Activated CD4-positive, alpha-beta T cell treated with anti-CD3 and anti-CD28 coated beads, Interleukin-10, Interleukin-2, amounts not matched to agents 100 ng/mL and 50 ng/mL, durations not matched to agents 16 hours and 8 hours (primary cell): ENCODE results near the gene ARHGEF17.

Source experiments
- DNase-seq: peaks from one replicate; pipeline ENCODE4 v3.0.0-alpha.2; 2020

The ARHGEF17 gene

DNA sequence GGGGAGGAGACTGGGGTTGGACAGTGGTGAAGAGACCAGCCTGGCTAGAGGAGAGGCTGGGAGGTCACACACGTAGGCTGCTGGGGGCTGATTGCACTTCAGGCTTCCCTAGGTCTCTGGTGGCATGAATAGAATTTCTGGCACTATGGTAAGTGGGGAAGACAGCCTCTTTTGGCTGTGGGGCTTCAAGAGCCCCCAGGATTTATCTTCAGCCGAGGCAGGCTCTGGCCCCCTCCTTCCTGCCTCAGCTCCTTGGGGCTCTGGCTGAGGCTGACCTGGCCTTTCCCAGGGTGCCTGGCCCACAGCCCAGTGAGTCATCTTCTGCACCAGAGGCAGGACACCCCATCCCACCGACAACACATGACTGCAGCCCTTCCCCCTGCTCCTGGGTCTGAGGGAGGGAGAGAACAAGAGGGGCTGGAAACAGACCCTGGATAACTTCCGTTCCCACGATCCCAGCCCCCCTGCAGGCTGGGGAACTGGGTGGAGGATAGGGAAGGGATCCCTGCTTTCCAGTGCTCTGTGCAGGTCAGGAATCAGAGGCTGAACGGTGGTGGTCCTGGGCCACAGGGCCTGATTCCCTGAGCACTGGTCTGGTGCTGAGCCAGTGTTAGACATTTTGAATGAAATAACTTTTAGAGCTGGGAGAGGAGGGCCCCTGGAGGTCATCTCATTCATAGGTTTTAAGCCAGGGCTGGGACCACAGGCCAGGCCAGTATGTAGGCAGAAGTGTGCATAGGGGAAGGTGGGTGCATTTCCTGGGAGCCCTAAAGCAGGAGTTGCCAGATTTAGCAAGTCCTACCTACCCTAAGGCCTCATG, 26.5 kb downstream of the ARHGEF17 start:
- no peak for DNase-seq

DNA sequence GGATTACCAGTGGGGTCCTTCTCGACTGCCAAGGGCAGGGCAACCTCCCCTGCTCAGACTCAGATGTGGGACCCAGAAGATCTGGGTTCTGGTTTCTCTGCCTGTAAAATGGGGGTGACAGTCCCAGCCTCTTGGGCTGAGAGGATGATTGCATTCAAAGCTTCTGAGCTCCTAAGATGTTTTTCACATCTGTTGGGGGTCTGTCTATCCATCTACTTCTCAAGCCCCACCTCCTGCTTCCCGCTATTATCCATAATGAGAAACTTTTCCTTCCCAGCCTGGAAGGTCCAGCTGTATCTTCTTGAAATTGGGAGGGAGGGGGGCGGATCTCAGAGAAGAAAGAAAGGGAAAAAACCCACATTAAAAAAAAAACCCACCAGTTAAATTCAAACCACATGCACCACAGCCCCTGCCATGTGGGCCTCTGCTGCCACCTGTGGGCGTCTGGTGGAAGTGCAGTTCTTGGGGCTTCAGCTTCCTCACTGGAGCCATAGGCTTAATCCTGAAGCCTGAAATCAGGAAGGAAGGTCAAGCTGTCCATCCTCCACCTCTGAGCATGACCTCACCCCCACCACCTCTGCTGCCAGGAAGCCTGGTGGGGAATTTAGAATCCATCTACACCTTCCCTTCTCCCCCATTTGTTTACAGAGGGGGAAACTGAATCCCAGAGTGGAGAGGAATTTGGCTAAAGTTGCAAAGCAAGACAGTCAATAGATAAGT, 27.3 kb downstream of the ARHGEF17 start:
- DNase-seq = peak; percentile 80

DNA sequence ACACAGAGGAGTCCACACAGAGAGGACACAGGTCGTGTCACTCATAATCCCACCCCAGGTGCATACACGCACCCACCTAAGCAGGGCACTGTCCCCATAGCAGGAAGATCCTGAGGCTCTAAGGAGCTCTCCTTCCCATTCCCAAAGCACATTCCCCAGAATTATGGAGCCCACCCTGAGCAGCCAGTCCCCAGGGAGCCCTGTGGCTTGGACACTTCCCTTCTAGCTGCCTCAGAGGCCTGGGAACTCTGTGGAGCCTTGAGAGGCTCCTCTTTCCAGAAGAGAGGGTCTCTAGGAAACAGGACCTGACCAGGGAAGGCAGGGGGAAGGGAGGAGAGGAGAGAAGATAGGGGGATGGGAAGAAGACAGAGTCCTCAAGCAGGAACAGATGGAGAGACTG, 29.8 kb downstream of the ARHGEF17 start:
- DNase-seq = no peak

DNA sequence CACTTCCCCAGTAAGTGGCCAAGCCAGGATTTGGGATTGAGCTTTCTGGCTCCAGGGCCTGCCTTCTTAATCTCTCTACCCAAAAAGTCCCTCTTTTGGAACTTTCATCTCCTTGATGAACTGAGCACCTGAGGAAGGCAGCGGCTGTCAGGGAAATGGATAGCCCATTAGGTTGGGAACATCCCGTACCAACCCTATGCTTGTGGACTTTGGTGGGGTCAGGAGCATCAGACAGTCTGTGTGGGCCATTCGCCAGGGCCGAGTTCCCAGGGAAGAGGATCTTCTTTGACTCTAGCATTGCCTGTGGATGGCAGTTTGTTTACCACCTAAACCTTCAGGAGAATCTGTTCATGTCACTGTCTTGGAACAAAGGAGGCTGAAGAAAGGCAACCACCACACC, 30.2 kb downstream of the ARHGEF17 start:
- DNase-seq = no peak

DNA sequence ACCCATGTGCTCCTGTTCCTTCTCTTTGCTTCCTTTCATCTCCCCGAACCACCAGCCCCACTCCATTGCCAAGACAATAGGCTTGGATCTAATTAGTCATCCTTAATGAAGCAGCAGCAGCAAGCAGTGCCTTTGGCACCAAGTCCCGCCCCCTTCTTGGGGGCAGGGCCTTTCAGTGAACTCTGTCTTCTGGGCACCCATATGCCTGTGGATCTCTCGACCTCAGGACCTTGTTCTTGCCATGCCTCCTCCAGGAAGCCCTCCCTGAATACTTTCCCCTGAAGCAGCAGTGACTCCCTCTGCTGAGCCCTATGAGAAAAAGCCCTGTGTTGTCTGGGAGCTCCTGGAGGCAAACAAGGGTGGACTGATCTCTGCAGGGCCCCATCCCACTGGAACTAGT, 32.1 kb downstream of the ARHGEF17 start:
- DNase-seq = no peak

DNA sequence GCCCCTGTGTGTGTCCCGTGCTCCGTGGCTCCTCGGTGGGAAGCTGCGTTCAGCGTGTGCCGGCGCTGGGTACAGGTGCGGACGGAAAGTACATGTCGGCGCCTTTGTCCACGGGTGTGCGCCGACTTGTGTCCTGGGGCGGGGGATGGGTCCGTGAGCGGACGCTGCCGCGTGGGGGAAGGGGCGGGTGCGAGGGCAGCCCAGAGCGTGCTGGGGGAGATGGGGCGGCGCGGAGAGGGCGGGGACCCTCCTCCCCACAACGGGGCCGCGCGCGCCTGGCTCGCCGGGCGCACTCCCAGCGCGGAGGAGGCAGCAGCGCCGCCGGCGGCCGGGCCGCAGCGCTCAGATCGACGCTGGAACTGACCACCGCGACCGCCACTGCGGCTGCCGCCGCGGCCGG, 34.6 kb downstream of the ARHGEF17 start:
- DNase-seq = no peak

DNA sequence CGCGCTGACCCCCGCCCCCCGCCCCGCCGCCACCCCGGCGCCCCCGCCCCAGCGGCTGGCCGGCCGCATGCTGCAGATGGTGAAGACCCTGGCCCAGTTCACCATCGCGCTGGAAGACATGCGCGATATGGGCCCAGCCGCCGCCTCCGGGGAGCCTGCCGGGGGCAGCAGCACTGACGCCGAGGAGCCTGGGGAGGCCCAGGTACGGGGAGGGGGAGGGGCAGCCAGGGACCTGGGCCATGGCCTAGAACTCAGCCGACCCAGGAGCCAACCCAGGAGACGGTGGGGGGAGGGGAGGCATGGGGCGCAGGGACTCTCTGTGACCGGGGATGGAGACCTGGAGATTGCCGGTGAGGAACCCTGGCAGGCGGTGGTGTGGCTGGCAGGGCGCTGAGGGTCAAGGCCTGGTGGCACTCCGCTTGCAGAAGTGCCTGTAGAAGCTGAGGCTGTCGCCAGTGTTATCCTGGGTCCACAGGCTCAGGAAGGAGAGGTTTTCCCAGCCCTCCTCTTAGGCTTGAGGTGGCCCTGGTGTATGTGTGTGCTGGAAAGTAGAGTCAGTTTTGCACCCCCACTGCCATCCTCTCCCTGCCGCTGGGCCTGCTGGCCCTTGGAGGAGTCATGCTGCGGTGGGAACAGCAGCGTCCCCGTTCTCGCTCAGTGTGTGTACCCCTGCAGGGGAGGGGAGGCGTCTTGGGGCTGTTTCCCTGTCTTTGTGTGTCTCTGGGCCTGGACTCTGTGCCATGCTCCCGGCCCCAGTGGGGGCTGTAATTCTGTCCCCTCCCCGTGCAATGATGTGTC, 35.2 kb downstream of the ARHGEF17 start:
- DNase-seq = no peak

DNA sequence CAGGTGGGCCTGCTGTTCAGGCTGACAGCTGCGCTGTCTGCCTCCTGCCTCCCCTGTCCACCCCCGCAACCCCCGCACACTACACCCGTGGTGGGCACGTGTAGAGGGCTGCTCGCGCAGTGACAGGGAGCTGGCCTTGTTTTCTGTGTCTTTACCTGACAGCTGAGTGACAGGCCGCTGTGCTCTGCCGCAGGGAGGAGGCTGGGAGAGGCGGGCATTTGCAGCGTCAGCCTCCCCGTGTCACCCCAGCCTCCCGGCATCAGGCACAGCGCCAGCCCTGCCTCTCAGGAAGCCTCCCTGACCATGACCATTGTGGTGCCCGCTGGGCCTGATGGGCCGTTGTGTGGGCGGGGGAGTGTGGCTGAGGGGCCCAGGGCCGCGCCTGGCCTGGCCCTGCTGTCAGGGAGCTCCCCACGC, 36.1 kb downstream of the ARHGEF17 start:
- no peak for DNase-seq

DNA sequence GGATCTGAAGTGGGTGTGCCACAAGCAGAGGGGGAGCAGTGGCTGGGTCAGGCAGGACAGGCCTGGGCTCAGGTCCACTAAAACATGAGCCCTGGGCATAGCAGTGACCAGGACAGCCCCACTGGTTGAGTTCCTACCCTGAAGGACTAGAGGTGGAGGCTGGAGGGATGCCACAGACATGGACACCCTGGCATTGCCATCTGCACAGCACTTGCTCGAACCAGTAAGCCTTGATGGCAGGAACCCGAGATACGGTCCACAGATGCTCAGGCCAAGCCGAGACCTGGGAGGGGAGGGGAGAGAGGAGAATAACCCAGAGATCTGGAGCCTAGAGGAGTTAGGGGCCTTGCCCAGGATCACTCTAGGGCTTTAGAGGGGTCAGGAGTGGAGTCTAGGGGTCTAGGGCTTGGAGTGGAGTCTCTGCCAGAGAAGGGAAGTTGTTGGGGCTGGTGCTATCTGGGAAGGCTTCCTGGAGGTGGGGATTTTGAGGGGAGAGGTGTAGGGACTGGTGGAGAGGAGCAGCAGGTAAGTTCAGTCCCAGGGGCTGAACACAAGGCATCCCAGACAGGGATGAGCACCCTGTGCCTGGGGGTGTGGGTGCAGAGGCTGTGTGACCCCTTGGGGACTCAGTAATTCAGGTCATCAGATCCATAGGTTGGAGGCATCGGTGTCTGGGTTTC, 37.5 kb downstream of the ARHGEF17 start:
- no peak for DNase-seq

DNA sequence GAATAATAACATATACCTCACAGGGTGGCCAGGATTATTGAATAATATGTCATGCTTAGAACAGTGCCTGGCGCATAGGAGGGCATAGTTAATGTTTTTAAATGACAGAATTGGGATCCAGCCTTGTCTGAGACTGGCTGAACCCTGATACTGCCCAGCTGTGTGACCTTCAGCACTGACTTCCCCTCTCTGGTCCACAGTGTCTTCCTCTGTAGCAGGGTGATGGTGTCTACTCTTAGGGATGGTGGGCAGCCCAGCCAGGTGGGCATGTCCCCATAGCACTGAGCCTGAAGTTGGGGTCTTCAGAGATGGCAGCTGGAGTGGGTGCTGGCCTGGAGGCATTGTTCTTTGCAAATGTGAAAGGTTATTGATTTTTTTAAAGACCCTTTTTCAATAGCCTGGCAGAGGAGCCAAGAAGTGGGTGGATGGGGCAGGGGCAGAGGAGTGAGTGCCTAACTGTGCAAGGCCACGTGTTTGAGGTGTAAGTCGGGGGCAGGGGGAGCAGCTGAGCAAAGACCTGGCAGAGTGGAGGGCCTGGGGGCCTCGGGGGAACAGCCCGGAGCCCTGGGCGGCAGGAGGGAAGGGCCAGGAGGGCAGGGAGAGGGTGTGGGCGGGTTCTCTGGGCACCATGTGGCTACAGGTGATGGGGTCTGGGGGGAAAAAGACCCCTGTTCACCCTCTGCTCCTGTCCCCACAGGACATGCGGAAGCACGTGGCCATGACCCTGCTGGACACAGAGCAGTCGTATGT, 38.3 kb downstream of the ARHGEF17 start:
- no peak for DNase-seq

DNA sequence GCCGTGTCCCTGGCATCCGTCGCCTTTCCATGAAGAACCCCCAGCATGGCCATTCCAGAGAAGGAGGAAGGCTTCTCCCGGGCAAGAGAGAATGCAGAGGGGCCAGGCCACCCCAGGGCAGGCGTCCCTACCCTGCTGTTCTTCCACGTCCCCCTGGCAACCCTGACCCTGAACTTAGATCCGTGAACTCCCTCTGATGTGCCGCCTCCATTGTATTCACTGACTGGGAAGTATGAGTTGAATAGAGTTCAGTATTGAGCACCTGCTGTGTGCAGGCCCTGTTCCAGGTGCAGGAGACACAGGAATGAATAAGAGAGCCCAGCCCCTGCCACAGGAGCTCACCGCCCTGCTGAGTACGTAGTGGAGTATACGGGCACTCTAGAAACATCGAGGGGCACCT, 39.0 kb downstream of the ARHGEF17 start:
- no peak for DNase-seq

DNA sequence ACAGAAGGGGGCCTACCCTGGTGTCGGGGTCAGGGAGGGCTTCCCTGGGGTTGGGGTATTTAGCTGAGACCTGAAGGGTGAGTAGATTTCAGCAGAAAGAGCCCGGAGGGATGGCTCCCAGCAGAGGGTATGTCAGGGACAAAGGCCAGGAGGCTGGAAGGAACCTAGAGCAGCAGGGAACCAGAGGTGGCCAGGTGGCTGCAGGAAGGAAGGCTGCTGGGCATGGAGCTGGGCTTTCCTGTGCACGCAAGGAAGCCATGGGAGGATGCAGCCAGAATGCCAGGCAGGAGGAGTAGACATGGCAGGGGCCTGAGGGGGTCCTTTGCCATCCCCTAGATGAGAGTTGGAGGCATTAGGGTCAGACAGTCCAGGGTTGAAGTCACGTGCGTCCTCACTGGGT, 40.8 kb downstream of the ARHGEF17 start:
- no peak for DNase-seq

DNA sequence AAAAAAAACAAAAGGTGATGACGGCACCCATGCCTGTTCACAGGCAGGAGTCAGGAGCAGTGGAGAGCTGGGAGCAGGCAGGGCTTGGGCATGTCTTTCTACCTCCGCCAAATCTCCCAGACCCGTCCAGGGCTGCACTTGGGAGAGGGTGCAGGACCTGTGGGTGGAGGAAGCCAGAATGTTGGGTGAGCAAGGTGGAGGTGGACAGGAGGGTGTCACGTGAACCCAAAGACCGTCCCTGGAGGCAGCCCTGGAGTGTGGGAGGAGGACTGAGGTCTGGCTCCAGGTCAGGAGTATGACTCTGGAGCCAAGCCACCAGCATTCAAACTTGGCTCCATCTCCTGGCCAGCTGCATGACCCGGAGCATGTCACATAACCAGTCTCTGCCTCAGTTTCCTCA, 41.6 kb downstream of the ARHGEF17 start:
- no peak for DNase-seq

DNA sequence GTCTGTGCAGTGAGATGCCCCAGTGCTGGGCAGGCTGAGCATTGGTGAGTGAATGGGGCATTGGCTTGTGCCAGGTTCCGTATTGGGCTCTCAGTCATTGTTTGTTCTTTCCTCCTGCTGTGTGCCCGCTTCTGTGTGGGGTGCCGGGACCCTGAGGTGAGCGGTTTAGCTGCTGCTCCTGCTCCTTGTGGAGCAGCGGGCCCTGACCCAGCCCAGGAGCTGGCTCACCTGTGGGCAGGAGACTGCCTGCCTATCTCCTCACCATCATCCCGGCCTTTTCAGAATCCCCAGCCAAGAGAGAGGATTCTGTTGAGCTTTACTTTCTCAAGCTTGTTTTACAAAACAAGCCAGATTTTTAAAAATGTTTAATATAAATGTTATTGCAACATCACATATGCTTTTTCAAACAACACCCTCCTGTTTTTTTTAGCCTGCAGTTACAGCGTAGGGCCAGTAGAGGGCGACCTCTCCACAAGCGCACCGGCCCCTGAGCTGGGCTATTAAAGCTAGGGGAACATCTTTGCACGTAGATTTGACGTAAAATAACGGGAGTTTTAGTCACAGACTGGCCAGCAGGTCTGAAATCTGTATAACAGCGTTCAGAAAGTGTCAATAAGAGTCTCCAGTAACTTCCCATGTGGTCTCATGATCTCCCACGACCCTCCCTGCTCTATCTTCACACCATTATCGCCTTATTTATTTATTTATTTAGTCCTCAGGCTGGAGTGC, 43.0 kb downstream of the ARHGEF17 start:
- DNase-seq = peak; percentile 60

DNA sequence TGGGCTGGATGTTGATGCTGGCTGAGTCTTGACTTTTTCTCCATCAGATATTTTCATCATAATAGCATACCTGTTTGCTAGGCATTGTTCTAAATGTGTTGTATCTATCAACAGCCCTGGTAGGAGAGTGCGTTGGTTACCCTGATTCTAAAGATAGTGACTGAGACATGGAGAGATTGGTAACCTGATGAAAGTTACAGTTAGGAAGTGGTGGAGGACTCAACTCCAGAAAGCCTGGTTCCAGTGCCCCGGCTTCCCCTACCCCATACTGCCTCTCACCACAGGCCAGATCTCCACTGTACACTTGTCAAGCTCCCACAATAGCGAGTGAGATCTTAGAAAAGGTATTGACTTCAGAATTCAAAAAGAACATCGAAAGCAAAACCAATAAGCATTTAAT, 45.3 kb downstream of the ARHGEF17 start:
- DNase-seq = peak; percentile 63

DNA sequence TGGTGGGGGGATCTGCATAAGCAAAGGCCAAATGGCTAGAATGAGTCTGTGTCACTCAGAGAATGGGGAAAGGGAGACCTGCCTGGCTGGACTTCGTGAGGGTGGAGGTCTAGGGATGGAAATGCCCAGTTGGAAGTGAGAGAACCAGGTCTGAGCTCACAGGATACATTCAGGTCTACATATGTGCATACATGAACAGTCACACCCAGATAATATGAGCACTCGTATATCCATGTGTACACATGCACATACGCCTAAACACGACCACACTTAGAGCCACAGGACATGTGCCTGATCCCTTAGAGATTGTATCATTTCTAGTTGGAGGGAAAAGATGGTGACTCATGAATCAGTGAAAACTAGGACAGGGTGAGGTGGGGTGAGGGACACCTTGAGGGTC, 47.0 kb downstream of the ARHGEF17 start:
- DNase-seq = no peak

DNA sequence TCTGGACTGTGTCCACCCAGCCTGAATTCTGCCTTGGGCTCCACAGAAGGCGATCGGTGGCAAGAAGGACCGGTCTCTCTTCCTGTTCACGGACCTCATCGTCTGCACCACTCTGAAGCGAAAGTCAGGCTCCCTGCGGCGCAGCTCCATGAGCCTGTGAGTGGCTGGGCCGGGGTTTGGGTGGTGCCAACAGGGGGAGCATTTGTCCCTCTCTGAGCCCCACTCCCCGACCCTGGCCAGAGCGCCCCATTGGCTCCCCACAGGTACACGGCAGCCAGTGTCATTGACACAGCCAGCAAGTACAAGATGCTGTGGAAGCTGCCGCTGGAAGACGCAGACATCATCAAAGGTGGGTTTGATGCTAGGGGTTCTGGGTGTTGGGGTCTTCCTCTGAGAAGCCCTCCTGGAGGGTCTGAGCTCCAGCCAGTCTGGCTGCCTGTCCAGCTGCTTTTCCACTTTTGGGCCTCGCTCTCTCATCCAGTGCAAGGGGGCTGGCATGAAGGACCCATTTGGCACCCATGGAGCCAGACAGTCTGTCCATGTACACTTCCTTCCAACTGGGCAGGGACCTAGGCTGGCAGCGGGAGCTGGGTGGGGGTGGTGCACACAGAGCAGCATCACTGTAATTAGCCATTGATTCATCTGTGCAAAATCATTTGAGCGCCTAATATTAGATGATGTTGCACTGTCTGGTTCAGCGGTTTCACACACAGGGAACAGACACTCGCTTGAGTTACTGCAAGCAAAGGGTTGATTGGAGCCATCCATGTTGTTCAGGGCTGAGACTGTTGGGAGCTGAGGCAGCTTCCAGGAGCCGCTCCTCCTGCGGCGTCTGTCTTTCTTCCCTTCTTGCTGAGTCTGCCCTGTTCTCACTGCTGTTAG, 49.1 kb downstream of the ARHGEF17 start:
- no peak for DNase-seq

DNA sequence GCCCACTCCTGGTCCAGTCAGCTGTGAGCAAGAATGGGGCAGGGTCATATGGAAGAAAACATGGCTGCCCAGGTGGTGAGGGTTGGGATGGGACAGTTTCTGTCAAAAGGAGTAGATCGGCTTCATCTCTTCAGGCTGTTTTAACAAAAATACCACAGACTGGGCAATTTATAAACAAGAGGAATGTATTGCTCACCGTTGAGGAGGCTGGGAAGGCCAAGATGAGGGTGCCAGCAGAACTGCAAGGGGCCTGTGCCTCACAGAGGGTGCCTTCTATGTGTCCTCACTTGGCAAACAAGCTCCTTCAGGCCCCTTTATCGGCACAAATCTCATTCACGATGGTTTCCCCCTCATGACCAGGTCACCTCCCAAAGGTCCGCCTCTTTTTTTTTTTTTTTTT, 50.0 kb downstream of the ARHGEF17 start:
- no peak for DNase-seq

DNA sequence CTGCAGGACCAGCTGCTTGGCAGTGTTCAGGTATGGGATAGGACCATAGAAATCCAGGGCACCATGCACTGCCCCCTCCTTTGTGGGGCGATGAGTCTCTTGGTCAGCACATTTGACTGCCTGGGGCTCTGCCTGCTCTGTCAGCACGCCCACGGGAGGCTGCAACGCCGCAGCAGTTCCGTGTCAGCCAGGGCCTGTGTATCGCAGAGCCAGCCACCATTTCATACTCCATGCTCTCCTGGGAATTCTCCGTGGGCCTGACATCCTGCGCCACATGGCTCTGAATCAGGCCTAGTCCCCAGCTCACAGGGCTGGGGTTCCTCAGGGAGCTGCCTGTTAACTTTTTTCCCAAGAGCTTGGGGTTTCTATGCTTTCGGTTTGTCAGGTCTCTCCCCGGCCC, 51.3 kb downstream of the ARHGEF17 start:
- no peak for DNase-seq

DNA sequence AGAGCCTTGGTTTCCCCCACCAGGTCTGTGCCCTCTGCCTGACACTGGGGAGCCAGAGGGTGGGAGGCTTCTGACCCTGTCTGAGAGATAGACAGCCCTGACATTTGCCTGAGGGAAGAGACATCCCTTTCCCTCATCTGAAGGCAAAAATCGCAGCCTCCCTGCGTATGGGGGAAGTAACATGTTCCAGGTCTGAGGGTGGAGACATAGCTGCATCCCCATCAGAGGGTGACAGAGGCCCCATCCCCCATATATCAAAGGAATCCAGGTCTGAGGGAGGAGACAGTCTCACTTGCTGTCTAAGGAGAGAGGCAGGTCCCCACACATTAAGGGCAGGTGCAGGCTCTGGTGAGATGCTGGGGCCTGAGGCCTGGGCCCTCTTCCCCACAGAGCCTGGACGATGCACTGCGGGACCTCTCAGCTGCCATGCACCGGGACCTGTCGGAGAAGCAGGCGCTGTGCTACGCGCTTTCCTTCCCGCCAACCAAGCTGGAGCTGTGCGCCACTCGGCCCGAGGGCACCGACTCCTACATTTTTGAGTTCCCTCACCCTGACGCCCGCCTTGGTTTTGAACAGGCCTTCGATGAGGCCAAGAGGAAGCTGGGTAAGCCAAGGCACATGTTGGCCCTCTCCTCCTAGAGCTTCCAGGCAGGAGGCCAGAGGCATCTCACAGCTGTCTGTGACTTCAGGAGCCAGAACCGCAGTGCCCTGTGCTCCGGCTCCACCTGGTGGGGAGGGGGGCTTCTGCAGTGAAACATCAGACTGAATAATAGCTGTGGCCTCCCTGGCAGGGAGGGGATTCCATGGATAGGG, 52.1 kb downstream of the ARHGEF17 start:
- peak; percentile 37 for DNase-seq
